Midbrain (tissue), 1 donor: ENCODE data around the gene CD22.
"Not testable (repeated sequence)": the region's sequence is repeated elsewhere in the genome, so short reads cannot be mapped to it uniquely, and the experiment has no call there.

Source experiments
- DNase-seq: peaks from one replicate; lab custom pipeline; 2025; lab: John Stamatoyannopoulos, UW

Gene CD22

DNA sequence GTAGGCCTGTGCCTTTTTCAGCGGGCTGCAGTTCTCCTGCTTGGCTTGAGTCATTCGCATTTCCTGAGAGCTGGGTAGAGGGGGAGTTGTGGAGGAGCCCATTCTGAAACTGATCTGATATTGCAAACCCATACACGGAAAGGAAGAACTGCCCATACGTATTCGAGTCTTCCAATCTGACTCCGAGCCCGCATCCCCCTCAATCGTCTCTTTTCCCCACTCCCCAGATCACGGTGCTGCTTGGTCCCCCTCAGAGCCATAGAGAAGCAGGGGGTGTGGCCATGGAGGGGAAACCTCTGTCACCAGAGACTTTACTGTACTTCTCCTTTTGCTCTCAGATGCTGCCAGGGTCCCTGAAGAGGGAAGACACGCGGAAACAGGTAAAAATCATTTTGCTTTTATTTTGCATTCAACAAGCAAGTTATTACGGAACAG, at the start of gene CD22:
CD22 (plus strand) TSS at position 337 of the 435 bp plus-strand sequence. CDS start 2,854 bp downstream, outside the sequence.
- no peak for DNase-seq

DNA sequence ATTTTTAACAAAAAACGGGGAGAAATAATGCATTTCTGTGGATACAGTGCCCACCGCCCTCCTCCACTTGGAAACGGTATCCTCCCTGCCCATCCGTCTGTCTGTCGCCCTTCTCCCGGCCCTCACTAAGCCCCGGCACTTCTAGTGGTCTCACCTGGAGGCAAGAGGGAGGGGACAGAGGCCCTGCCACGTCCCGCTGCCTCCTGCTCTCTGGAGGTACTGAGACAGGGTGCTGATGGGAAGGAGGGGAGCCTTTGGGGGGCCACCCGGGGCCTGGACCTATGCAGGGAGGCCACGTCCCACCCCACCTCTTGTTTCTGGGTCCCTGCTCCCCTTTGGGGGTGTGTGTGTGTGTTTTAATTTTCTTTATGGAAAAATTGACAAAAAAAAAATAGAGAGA, 49.6 kb upstream of the CD22 start:
- no peak for DNase-seq

- no peak for DNase-seq
These were observed 48.8 kb upstream of the CD22 start for GRCh38 chr19:35279985-35280821.

DNA sequence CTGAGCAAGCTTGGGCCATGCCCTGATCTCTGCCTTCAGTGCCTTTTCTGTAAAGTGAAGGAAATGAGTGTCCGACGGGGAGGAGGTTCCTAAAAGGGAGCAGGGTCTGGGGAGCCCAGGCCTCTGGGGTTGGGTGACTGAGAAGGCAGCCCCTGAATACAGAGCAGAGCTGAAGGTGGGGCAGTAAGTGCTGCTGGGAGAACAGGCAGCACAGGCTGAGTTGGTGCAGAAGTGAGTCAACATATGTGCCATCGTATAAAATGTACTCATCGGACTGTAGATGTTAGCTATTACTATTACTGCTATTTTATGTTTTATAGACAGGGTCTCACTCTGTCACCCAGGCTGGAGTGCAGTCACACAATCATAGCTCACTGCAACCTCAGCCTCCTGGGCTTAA, 47.7 kb upstream of the CD22 start:
- no peak for DNase-seq

DNA sequence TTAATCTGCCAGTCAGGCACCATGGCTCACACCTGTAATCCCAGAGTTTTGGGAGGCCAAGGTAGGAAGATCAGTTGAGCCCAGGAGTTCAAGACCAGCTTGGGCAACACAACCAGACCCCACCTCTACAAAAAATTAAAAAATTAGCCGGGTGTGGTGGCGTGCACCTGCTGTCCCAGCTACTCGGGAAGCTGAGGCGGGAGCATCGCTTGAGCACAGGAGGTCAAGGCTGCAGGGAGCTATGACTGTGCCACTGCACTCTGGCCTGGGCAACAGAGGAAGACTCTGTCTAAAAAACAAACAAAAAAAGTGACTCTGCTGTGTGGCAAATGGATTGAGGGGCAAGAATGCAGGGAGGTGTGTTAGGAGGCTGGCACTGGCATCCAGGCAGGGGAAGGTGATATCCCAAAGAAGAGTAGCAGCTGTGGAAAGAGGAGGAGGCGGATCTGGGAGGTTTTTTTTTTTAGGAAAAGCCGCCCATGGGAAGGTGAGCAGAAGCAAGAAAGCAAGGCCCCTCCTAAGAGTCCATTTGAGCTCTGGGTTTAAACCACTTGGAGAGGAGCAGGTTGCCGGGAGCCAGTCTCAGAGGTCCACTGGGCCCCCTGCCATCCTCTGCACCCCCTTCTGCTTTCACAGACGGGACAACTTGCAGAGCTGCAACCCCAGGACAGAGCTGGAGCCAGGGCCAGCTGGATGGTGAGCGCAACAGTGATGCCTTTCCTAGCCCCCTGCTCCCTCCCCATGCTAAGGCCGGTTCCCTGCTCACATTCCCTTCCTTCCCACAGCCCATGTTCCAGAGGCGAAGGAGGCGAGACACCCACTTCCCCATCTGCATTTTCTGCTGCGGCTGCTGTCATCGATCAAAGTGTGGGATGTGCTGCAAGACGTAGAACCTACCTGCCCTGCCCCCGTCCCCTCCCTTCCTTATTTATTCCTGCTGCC, 44.6 kb upstream of the CD22 start:
- no peak for DNase-seq

DNA sequence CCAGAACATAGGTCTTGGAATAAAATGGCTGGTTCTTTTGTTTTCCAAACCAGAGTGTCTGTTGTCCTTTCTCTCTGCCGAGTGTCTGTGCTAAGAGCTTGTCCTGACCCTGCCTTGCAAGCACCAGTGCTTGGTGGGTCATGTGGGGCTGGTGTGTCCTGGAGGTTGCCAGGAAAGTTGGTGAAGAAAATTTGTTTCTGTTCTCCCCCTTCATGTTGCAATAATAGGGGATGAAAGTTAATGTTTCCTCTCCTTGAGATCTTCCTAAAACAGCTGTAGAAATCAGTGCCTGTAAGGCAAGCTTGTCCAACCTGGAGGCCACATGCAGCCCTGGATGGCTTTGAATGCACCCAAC, 43.9 kb upstream of the CD22 start:
- DNase-seq, result no peak

GRCh38 chr19:35285465-35285864, 43.5 kb upstream of the CD22 start:
- DNase-seq, result not testable (repeated sequence)

- DNase-seq, result not testable (repeated sequence)
These were observed 42.9 kb upstream of the CD22 start for GRCh38 chr19:35286101-35286500.

DNA sequence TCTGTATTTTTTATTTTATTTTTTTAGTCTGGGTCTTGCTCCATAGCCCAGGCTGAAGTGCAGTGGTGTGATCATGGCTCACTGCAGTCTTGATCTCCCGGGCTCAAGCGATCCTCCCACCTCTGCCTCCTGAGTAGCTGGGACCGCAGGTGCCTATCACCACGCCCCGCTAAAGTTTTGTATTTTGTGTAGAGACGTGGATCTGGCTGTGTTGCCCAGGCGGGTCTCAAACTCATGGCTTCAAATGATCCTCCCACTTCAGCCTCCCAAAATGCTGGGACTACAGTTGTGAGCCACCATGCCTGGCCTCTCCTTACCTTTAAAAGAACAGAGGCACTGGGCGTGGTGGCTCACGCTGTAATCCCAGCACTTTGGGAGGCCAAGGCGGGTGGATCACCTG, 41.3 kb upstream of the CD22 start:
- no peak for DNase-seq

DNA sequence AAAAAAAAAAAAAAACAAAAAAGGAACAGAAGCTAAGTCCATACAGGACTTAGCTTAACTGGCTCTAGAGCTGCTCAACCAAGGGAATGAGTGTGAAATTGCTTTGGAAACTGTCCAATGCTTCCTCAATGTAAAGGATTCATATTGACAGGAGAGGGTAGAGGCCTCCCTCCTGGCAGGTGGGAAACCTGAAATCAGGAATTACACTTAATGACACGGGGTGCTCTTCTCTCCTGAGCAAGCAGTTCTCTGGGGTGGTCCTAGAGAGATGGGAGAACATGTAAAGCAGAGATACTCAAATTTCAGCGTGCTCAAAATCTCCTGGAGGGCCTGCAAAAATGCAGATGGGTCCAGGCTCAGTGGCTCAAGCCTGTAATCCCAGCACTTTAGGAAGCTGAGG, 40.7 kb upstream of the CD22 start:
- no peak for DNase-seq

DNA sequence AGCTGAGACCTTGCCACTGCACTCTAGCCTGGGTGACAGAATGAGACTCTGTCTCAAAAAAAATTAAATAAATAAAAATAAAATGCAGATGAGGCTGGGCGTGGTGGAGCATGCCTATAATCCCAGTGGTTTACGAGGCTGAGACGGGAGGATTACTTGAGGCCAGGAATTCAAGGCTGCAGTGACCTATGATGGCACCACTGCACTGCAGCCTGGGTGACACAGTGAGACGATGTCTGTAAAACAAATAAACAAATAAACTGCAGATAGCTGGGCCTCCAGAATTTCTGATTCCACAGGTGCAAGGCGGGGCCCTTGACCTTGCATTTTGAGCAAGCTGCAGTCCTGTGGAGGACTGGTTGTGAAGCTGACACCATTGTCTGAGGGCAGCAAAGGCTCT, 40.1 kb upstream of the CD22 start:
- DNase-seq, result no peak

- DNase-seq, result peak; percentile 82
These were observed 38.4 kb upstream of the CD22 start for GRCh38 chr19:35290381-35291127.

GRCh38 chr19:35291259-35291658, 37.7 kb upstream of the CD22 start:
- DNase-seq, result no peak

DNA sequence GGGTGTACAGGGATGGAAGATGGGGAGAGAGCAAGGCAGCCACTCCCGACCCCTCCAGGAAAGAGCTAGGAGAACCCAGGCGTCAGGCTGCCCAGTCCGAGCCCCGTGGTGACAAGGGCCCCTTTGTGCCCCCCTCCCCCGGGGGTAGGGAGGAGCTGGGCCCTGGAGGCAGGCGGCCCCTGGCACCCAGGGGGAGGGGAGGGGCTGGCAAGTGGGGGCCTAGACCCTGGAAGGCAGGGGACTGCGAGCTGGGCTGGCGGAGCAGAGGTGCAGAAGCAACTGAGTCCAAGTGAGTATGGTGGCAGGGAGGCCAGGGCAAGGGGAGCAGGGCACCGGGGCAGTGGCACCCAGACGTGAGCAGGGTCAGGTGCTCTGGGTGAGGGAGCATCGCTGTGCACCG, 37.1 kb upstream of the CD22 start, which contains the start of gene MAG:
MAG (plus strand) TSS at position 246 of the 400 bp plus-strand sequence. CDS start 3,248 bp downstream, outside the sequence.
- peak; percentile 91 for DNase-seq

- no peak for DNase-seq
These were observed 36.3 kb upstream of the CD22 start for GRCh38 chr19:35292421-35293362.

- peak; percentile 36 for DNase-seq
These were observed 35.6 kb upstream of the CD22 start for GRCh38 chr19:35293363-35293739.

DNA sequence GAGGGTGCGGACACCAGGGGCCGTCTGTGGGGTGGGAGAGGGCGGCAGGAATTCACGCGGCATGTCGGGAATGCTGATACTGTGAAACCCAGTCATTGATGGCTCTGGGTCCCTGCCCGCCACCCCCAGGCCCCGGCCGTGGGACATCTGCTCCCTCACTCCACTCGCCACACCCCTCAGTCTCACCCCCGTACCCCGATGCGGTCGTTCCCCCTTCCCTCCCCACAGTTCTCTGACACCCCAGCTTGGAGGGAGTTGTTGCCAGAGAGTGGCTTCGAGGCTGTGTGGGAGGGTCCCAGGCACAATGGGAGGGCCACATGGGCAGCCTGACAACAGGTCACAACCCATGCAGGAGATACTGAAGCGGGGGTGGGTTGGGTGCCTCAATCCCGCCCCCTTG, 35.2 kb upstream of the CD22 start:
- no peak for DNase-seq

DNA sequence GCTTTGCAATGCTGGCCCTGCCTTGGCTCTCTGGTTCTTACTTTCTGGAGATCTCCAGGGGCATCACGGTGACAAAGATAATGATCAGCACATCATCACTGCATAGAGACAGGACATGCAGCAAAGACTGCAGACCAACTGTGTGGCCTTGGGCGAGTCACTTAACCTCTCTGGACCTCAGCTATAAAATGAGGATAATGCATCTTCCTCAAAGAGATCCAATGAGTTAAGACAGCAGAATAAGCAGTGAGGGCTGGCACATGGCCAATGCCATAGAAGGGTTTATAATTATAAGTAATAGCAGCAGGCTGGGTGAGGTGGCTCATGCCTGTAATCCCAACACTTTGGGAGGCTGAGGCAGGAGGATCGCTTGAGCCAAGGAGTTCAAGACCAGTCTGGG, 34.7 kb upstream of the CD22 start:
- DNase-seq, result no peak

DNA sequence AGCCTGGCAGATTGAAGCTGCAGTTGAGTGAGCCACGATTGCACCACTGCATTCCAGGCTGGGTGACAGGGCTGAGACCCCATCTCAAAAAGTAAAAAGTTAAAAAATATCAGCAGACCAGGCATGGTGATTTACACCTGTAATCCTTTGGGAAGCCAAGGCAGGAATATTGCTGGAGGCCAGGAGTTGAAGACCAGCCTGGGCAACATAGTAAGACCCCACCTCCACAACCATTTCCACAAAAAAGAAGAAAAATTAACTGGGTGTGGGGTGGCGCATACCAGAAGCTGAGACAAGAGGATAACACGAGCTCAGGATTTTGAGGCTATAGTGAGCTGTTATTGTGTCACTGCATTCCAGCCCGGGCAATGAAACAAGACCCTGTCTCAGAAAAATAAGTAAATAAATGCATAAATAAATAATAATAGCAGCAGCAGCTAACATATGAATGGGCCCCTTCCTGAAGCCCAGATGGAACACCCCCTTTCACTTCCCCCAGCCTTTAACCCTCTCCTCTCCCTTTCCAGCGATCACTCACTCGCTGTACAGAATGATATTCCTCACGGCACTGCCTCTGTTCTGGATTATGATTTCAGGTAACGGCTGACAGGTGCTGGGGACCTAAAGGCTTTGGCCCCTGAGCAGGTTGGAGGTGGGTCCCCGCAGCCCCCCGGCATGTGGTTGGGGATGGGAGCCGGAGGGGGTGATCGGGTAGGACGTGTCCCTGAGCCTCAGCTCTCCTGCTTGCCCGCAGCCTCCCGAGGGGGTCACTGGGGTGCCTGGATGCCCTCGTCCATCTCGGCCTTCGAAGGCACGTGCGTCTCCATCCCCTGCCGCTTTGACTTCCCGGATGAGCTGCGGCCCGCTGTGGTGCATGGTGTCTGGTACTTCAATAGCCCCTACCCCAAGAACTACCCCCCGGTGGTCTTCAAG, 33.9 kb upstream of the CD22 start:
- no peak for DNase-seq
